HEK293 (cell line): ENCODE results near the gene EPHX1.

Experiments
- CTCF ChIA-PET: fragments of 350-600 bp; formaldehyde crosslinking; extraction: SDS; loops from one replicate; lab custom pipeline; 2021; ENCODE audit warnings: antibody characterized with exemption; lab: Yijun Ruan, JAX
- POLR2A ChIA-PET: fragments of 300-600 bp; formaldehyde crosslinking; extraction: SDS; loops from one replicate; lab custom pipeline; 2020; ENCODE audit warnings: antibody characterized with exemption, inconsistent platforms; lab: Yijun Ruan, JAX
- H3K27ac ChIP-seq: fragments of 200-500 bp; sonication (Bioruptor generic); 2 replicates; pipeline ENCODE4 v1.5.1; 2014; ENCODE audit warnings: low read depth, low read length, control low read depth, inconsistent platforms; ENCODE audit errors: extremely low read depth
- H3K36me3 ChIP-seq, 2 experiments: fragments of 200-500 bp in 1 of 2; sonication (Bioruptor generic) in 1 of 2; 1 replicate in 1 of 2; 2 replicates in 1 of 2; pipeline ENCODE4 v1.5.1; 2014 to 2017; ENCODE audit warnings: inconsistent platforms in 2 of 2, low read length in 2 of 2; ENCODE audit not compliant: control insufficient read depth in 2 of 2, insufficient read depth in 1 of 2
- H3K4me1 ChIP-seq: fragments of 200-500 bp; sonication (Bioruptor generic); 2 replicates; pipeline ENCODE4 v1.5.1; 2014; ENCODE audit warnings: mild to moderate bottlenecking, low read length, inconsistent platforms; ENCODE audit not compliant: control insufficient read depth, insufficient read depth
- H3K4me3 ChIP-seq: 2 replicates; pipeline ENCODE4 v1.5.1; 2011; ENCODE audit warnings: low read depth, mild to moderate bottlenecking, control low read depth, low read length, moderate library complexity
- H3K9me3 ChIP-seq: fragments of 200-500 bp; sonication (Bioruptor generic); 2 replicates; pipeline ENCODE4 v1.5.1; 2014; ENCODE audit warnings: low read depth, low read length, inconsistent platforms; ENCODE audit not compliant: control insufficient read depth, insufficient read depth
- KLF1 ChIP-seq: fragments of 450-650 bp; formaldehyde crosslinking; IDR thresholded peaks from 2 replicates; pipeline ENCODE4 v1.5.1; 2016; ENCODE audit warnings: missing biosample characterization, missing genetic modification characterization
- REPIN1 ChIP-seq: fragments of 450-650 bp; formaldehyde crosslinking; IDR thresholded peaks from 2 replicates; pipeline ENCODE4 v1.5.1; 2017; ENCODE audit warnings: missing biosample characterization, missing genetic modification characterization, low read depth
- SCRT1 ChIP-seq: fragments of 450-650 bp; formaldehyde crosslinking; IDR thresholded peaks from 2 replicates; pipeline ENCODE4 v1.5.1; 2016; ENCODE audit warnings: missing biosample characterization, missing genetic modification characterization, borderline replicate concordance
- SCRT2 ChIP-seq: fragments of 450-650 bp; formaldehyde crosslinking; IDR thresholded peaks from 2 replicates; pipeline ENCODE4 v1.5.1; 2016; ENCODE audit warnings: missing biosample characterization, missing genetic modification characterization
- ZBTB20 ChIP-seq: fragments of 450-650 bp; formaldehyde crosslinking; IDR thresholded peaks from 2 replicates; pipeline ENCODE4 v1.5.1; 2016; ENCODE audit warnings: missing biosample characterization, missing genetic modification characterization
- ZBTB21 ChIP-seq: fragments of 450-650 bp; formaldehyde crosslinking; IDR thresholded peaks from 2 replicates; pipeline ENCODE4 v1.5.1; 2017; ENCODE audit warnings: missing biosample characterization, missing genetic modification characterization
- ZBTB8A ChIP-seq: fragments of 450-650 bp; formaldehyde crosslinking; IDR thresholded peaks from 2 replicates; pipeline ENCODE4 v1.5.1; 2016; ENCODE audit warnings: missing biosample characterization, missing genetic modification characterization
- ZIC2 ChIP-seq: fragments of 450-650 bp; formaldehyde crosslinking; IDR thresholded peaks from 2 replicates; pipeline ENCODE4 v1.5.1; 2016; ENCODE audit warnings: missing biosample characterization, missing genetic modification characterization
- ZNF133 ChIP-seq: fragments of 450-650 bp; formaldehyde crosslinking; IDR thresholded peaks from 2 replicates; pipeline ENCODE4 v1.5.1; 2016; ENCODE audit warnings: missing biosample characterization, missing genetic modification characterization
- ZNF16 ChIP-seq: fragments of 450-650 bp; formaldehyde crosslinking; IDR thresholded peaks from 2 replicates; pipeline ENCODE4 v1.5.1; 2016; ENCODE audit warnings: low read depth, missing biosample characterization, missing genetic modification characterization
- ZNF175 ChIP-seq: fragments of 450-650 bp; formaldehyde crosslinking; IDR thresholded peaks from 2 replicates; pipeline ENCODE4 v1.5.1; 2016; ENCODE audit warnings: missing biosample characterization, missing genetic modification characterization
- ZNF404 ChIP-seq: fragments of 450-650 bp; formaldehyde crosslinking; IDR thresholded peaks from 2 replicates; pipeline ENCODE4 v1.5.1; 2017; ENCODE audit warnings: missing biosample characterization, missing genetic modification characterization
- ZNF558 ChIP-seq: fragments of 450-650 bp; formaldehyde crosslinking; IDR thresholded peaks from 2 replicates; pipeline ENCODE4 v1.5.1; 2016; ENCODE audit warnings: missing biosample characterization, missing genetic modification characterization
- ZNF610 ChIP-seq: fragments of 450-650 bp; formaldehyde crosslinking; IDR thresholded peaks from 2 replicates; pipeline ENCODE4 v1.5.1; 2016; ENCODE audit warnings: missing biosample characterization, missing genetic modification characterization, borderline replicate concordance
- ZNF670 ChIP-seq: fragments of 450-650 bp; formaldehyde crosslinking; IDR thresholded peaks from 2 replicates; pipeline ENCODE4 v1.5.1; 2016; ENCODE audit warnings: missing biosample characterization, missing genetic modification characterization, low read depth
- ZNF785 ChIP-seq: fragments of 450-650 bp; formaldehyde crosslinking; IDR thresholded peaks from 2 replicates; pipeline ENCODE4 v1.5.1; 2016; ENCODE audit warnings: missing biosample characterization, missing genetic modification characterization
- ZNF837 ChIP-seq: fragments of 450-650 bp; formaldehyde crosslinking; IDR thresholded peaks from 2 replicates; pipeline ENCODE4 v1.5.1; 2016; ENCODE audit warnings: missing biosample characterization, missing genetic modification characterization
- TF ChIP-seq, protein P1 (sequence below): fragments of 450-650 bp; IDR thresholded peaks from 2 replicates; pipeline ENCODE4 v1.5.1; 2018; ENCODE audit warnings: missing biosample characterization, mild to moderate bottlenecking, missing genetic modification characterization

Gene EPHX1

DNA sequence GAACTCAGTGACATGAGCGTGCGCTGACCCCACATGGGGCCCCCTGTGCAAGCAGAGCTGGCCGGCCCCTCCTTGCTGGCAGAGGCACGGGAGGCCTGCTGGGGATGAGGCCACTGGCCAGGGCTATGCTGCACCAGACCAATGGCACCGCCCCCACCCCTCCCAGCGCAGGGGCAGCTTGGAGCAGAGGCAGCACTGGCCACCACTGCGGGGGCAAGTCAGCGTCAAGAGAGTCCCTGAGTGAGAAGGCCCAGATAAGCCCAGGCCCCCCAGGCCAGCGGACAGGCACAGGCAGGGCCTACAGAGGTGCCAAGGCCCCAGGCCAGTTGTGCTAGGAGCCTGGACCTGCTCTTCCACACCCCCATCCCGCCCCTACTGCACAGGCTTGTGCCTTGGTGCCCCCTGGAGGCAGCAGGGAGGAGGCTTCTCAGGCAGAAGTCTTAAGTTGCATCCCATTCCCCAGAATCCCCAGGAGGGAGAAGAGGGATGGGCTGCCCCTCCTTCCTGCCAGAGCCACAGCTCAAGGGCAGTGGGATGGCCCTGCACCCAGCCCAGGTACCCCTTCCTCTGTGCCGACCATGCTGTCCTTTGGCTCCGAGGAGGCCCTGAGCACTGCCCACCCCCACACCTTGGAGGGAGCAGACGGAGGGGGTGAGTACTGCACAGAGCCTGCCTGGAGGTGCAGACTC lies 35.8 kb downstream of the EPHX1 start (continued):
- TF ChIP-seq ZNF133 = no peak
- no peak for TF ChIP-seq ZNF404 (tag by site-specific recombination)

DNA sequence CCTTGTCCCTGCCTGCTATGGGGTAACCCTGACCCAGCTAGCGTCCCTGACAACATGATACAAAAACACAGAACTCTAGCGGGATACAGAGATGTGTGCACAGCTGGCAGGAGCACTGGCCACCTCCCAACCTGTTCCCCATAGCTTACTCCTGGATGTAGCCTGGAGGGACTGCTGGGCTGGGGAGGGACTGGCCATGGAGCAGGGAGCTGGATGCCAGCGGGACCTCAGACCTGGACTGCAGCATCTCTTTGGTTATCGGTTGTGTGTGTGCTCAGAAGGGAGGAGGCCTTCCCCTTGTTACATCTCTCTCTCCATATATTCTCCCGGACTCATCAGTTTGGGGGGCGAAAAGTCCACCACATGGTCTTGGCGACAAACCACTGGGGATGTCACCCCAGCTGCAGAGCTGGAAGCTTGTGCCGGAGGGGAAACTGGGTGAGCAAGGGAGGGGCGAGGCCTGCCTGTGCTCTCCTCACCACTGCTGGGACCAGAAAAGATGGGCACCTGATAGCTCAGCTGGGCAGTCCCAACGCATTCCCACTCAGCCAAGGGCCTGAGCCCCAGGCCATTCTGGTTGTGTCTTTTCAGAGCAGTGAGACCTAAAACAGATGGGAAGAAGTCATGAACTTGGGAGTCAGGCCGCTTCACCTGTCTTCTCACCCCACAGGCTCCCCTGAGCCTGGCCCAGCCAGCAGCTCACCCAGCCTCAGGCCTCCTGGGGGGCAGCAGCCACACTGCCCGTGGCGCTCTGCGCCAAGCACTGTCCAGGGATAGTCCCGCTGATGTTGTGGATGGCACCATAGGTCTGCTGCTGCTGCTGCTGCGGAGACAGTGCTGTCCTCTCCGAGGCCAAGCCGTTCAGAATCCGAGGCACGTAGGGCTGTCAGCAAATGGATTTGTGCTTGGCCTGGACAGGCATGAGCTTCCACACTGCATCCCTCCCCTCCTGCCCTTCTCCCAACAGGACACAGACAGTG lies 36.7 kb downstream of the EPHX1 start:
- no peak for TF ChIP-seq KLF1 (tag by site-specific recombination)
- TF ChIP-seq ZNF610 (tag by site-specific recombination) = no peak
- no peak for TF ChIP-seq ZNF16 (tag by site-specific recombination)
- no peak for TF ChIP-seq ZBTB8A
- TF ChIP-seq ZNF175 (tag by site-specific recombination) = no peak
- TF ChIP-seq ZBTB20 (tag by site-specific recombination) = no peak
- TF ChIP-seq, protein P1, sequence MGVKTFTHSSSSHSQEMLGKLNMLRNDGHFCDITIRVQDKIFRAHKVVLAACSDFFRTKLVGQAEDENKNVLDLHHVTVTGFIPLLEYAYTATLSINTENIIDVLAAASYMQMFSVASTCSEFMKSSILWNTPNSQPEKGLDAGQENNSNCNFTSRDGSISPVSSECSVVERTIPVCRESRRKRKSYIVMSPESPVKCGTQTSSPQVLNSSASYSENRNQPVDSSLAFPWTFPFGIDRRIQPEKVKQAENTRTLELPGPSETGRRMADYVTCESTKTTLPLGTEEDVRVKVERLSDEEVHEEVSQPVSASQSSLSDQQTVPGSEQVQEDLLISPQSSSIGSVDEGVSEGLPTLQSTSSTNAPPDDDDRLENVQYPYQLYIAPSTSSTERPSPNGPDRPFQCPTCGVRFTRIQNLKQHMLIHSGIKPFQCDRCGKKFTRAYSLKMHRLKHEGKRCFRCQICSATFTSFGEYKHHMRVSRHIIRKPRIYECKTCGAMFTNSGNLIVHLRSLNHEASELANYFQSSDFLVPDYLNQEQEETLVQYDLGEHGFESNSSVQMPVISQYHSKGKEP (tag by site-specific recombination) = no peak
- no peak for TF ChIP-seq REPIN1 (tag by site-specific recombination)
- TF ChIP-seq ZNF837 (tag by site-specific recombination) = no peak
- no peak for TF ChIP-seq ZNF670 (tag by site-specific recombination)
- no peak for TF ChIP-seq ZNF785 (tag by site-specific recombination)
- TF ChIP-seq ZNF558 (tag by site-specific recombination) = no peak
- TF ChIP-seq, all 188 proteins: peak for 0
- Histone ChIP-seq H3K4me1 (no peaks in the 10 kb centered on the region), H3K27ac (no peak overlapping the region), H3K36me3 (peaks cover 4 to 63% of the 10 kb centered on the region in 2 experiments; a peak in 2 of 3 replicates), H3K9me3 (no peaks in the 10 kb centered on the region), H3K4me3 (no peak overlapping the region)
- ChIA-PET CTCF (interaction anchor here (0.5 to 8.2 kb wide), 18 partner anchors 8 to 368 kb away, joined by 3 to 104 read pairs (median 4); partner anchors contain the start of gene SRP9), POLR2A (interaction anchor here (0.5 to 1.4 kb wide), 4 partner anchors 8 to 69 kb away, joined by 3 to 8 read pairs (median 4); partner anchors contain the start of genes SRP9 and TMEM63A)

DNA sequence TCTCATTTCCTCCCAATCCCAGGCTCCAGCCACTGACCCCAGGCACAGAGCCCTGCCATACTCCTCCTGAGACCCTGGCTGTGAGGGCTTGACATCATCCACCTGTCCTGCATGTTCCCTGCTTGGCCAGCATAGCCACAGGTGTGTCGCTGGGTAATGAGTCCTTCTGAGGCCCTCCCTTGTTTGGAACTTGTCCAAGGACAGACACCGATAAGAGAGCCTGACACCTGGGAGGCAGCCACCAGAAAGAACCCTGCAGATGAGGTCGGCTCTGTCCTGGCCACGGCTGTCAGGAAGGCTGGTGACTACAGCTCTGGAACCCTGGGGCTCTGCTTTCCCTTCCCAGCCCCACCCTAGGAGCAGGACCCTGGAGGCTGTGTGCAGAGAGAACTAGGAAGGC lies 37.7 kb downstream of the EPHX1 start:
- no peak overlapping the region for H3K4me3 ChIP-seq
- H3K27ac ChIP-seq = no peak overlapping the region
- no peaks in the 10 kb centered on the region for H3K4me1 ChIP-seq
- ChIA-PET POLR2A (no interaction called here), CTCF (interaction anchor here (0.6 to 8.2 kb wide), 4 partner anchors 33 to 369 kb away, joined by 3 to 104 read pairs (median 4); no protein-coding TSS in a partner anchor)
- no peaks in the 10 kb centered on the region for H3K9me3 ChIP-seq
- peaks cover 4 to 65% of the 10 kb centered on the region in 2 experiments; a peak in 2 of 3 replicates for H3K36me3 ChIP-seq
- peak; percentile 50; the same call in 1 of the 2 replicates for TF ChIP-seq ZIC2 (tag by site-specific recombination)
- peak; percentile 95 for TF ChIP-seq SCRT2 (tag by site-specific recombination)
- TF ChIP-seq ZBTB21 (tag by site-specific recombination) = no peak
- peak; percentile 89 for TF ChIP-seq SCRT1 (tag by site-specific recombination)
